Activated T-cell treated with anti-CD3 and anti-CD28 coated beads for 48 hours (primary cell): ENCODE data around the gene KBTBD6.
"Not testable (repeated sequence)": the region's sequence is repeated elsewhere in the genome, so short reads cannot be mapped to it uniquely, and the experiment has no call there.

ENCODE experiments used
- DNase-seq: peaks from one replicate; pipeline ENCODE4 v3.0.0-alpha.2; 2020; ENCODE audit warnings: low read depth

The KBTBD6 gene

DNA sequence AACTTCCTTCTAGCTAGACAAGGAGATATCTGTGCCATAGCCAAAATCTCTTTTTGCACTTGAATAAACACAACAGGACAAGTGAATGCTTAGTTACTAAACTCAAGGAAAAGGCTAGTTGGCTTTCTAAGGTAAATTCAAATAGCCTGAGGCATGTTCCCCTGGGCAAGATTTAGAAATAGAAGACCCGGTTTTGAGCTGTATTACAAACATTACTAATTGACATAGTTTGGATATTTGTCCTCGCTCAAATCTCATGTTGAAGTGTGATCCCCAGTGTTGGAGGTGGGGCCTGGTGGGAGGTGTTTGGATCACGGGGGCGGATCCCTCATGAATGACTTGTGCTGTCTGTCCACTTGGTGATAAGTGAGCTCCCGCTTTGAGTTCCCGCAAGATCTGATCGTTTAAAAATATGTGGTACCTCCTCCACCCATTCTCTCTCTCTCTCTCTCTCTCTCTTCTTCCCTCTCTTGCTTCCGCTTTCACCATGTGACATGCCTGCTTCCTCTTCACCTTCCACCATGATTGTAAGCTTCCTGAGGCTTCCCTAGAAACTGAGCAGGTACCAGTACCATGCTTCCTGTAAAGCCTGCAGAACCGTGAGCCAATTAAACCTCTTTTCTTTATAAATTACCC lies 3.9 kb upstream of the KBTBD6 start:
- no peak for DNase-seq

DNA sequence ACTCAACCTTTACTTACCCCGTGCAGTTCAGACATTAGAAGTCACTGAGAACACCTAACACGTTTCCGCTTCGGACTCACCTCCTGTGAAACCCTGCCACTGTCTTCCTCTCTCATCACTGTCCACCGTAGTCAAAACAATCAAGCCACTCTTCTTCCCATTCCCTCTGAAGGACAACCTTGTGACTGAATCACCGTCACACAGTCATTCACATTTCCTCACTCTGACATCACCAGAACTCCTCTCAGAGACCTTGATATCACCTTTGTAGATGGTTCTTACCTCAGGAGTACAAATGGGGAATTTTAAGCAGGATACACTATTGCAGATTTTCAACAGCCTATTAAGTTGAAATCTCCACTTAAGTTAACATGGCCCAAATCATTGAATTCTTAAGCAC lies 1.3 kb upstream of the KBTBD6 start:
- no peak for DNase-seq

DNA sequence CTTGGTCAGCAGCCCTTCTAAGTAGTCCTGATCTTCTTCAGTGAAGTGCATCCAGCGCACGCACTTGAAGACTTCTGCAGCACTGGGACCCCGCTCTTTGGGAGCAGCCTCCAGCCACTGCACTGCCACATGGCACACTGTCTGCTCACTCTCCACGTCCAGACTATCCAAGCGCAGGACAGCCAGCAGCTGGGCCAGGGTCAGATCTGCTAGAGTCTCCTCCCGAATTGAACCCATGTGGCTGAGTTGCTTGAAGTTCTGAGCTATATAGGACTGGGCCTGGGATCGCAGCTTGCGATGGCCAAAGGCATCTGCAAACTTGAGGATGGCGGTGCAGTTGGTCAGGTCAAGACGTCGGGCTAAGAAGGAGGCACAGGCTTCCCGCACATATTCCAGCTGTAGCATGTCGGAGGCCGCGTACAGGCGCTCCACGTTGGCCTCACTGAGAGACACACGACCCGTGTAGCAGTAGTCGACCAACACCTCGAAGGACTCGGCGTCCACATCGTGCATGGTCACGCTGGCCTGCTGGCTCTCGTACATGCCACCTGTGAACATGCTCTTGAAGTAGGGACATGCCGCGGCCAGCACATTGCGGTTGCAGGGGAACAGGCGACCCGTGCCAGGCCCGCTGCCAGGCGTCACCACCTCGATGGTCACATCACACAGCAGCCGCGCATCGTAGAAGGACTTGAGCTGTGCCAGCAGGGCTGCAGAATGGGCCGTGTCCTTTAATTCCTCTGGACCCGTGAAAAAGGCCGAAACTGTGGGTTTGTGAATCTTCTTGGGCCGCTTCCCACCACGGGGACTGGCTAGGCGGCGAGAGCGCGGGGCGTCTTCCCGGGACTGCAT lies 716 bp downstream of the KBTBD6 start:
- DNase-seq: not testable (repeated sequence)

DNA sequence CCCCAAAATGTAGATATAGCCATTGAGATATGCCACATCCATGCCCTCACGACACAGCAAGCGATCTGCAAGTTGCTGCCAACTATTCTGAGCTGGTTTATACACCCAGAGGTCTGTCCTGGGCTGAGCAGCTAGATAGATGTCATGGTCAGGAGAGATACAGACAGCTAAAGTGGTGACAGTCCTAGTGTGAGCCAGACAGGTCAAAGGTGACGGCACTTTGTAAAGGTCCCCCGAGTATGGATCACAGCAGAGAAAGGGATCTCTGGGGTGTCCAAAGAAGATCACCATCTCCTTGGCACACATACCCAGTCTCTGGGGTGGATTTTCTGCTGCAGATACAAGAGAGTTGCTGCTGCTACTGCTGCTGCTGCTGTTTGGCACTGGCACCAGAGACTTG lies 1.4 kb downstream of the KBTBD6 start:
- DNase-seq: not testable (repeated sequence)

DNA sequence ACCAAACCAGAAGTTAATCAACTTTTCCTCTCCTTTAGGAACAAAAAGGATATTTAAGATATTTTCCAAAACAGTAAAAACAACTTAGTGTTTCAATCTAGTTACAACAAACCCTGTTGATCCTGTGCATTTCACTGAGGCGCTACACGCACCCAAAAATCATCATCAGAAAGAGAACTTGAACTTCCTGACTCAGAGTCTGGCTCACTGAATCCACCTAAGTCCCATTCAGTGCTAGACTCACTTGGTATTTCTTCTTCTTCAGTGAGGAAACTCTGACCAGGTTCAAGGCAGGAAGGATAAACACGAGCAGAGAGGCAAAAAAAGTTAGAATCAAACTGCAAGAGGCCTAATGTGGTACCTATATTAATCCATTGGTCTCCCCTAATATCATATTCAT lies 2.2 kb downstream of the KBTBD6 start:
- no peak for DNase-seq

DNA sequence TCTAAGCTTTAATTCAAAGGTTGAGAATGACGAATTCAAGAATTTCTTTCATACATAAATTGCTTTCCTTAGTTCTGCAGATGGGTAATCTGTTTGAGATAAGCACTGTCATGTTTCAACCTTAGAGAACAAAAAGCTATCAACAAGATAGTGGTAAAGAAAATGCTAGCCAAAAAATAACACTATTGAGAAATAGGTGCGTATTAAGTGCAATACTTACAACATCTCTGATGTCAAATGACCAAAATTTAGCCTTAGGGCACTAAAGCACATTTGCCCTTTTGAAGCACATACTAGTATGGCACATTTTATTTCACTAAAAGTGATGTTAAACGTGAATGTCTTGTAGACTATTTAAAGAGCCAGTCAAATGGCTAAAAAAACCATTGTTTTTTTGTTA lies 4.9 kb downstream of the KBTBD6 start:
- no peak for DNase-seq

DNA sequence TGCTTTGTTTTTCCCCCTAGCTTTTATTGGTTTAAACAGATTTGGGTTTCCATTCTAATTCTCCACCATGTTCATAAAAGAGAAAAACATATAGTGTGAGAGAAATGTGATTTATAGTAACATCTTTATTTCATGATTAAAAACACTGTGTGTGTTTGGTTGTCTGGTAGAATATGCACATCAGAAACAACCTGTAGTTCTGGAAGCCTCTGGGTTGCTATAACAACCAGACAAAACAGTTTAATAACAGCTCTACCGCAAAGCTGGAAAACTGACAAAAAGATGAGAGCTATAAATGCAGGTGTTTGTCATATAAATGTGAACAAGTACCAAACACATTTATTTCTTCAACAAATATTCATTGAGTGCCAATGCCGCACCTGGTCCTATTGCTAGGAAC lies 9.8 kb downstream of the KBTBD6 start:
- DNase-seq: no peak

DNA sequence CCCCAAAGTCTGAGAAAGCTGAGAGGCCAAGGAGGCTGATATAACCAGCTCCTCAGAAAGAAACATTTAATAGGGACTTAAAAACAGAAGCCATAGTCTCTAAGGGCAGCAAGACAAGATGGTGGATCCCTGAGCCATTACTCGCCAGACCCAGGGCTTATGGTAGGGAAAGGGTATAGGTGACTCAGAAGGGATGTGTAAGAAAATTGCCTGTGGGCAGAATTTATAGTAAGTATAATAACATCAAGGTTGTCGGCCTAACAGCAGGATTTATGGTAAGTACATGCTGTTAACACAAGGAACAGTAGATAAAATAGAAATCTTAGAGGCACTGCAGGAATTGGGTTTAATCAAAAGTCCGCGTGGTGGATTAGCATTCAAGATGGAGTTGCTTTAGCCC lies 14.7 kb downstream of the KBTBD6 start:
- no peak for DNase-seq

DNA sequence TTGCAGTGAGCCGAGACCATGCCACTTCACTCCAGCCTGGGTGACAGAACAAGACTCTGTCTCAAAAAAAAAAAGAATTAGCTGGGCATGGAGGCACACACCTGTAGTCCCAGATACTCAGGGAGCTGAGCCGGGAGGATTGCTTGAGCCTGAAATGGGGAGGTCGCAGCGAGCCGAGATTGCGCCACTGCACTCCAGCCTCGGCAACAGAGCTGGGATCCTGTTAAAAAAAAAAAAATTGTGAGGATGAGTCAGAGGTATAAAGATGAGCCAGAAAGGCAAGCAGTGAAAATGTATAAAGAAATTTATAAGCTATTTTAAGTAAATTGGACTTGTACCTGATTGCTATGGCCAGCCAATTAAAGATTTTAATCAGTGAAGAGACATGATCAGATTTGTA lies 21.1 kb downstream of the KBTBD6 start:
- no peak for DNase-seq

DNA sequence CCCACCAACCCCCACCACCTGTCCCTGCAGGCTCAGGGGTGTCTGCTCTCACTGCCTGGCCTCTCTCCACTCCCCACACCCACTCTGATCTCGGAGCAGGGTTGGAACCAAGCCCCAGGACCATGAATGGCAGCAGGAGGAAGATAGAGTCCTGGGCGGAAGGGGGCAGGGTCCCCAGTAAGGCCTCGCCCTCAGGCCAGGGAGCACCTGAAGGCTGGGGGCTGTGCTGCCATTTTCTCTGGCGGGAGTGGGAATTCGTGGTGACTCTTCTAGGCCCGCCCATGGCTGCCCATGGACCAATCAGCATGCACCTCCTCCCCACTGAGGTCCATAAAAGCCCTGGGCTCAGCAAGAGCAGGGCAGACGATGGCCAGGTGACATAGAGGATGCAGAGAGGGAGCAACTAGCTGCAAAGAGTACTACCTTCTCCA lies 25.0 kb downstream of the KBTBD6 start:
- DNase-seq: no peak

DNA sequence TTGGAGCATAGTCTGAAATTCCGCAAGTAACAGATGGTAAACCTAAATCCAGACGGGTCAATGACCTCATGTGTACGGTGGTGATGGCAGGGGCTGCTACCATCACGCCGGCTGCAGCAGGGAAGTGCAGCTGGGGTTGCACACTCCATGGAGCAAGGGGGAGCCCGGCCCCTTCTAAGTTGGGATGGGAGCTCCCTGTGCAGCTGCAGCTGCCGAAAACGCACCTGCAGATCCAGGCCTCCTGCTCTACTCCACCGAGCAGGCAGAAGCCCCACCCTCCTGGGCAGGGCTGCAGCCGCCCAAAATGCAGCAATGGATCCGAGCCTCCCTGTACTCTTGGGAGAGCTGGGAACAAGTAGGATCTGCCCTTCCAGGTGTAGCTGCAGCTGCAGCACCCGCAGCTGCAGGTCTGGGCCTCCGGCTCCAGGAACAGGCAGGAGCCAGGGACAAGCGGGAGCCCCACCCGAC lies 25.5 kb downstream of the KBTBD6 start:
- no peak for DNase-seq

DNA sequence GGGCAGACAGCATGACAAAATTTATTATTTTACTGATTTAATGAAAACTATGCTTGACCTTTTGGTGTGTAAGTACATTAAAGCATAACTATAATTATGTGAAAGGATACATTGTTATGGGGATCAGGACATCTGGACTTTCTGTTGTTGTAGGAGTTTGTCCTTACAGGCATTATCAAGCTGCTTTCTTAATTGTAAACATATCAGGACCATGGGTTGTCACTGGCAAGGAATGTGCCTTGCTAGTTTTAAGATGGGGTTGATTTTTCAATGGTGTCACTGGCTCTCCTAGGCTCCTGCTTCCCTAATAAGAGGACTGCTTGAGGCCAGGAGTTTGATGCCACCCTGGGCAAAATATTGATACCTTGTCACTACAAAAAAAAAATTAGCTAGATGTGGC lies 32.6 kb downstream of the KBTBD6 start:
- no peak for DNase-seq

DNA sequence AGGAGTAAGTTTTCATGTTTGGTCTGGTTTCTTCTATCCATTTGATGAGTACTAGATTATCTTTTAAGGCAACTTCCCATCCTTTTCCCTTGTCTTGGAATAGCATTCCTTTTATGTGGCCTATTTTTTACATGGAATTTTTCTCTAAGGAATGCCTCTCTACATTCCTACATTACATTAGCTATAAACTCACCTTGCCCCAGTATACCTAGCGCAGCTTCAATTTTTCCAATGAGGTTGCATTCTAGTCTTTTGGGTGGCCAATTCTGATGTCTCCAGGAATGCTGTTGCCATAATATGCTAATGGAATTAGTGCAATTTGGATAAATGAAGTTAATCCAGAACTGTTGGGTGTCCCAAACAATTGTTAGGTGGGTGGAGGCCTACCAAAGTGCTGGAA lies 33.8 kb downstream of the KBTBD6 start:
- no peak for DNase-seq

DNA sequence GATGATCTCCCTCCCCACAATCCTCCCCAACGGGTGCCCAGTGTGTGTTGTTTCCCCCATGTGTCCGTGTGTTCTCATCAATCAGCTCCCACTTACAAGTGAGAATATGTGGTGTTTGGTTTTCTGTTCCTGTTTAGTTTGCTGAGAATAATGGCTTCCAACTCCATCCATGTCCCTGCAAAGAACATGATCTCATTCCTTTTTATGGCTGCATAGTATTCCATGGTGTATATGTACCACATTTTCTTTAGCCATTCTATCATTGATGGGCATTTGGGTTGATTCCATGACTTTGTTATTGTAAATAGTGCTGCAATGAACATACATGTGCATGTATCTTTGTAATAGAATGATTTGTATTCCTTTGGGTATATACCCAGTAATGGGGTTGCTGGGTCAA lies 36.9 kb downstream of the KBTBD6 start:
- DNase-seq: not testable (repeated sequence)

DNA sequence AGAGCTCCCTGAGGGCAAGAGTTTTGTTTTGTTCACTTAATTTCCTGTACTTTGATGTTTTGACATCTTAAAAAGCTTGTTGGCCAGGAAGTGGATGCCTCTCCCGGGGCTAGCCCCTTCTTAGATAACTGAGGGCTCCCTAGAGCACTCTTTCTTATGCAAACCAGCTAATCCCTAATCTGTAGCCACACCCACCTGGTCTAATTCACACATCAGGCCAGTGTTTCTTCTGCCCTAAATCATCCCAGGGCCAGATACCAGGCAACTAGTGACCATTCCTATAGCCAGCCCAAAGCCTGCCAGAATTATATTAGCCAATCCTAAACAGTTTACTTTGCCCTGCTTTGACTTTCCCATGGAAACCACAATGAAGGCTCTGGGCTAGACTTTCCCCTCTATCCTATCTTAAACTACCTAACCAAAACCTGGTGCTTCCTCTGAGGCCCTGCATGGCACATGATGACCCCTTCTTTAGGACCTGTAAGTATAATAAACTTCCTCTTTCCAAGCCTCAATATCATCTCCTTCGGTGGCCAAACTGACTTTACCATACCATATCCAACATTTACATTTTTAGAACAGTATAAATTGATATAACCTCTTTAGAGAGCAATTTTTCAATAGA lies 46.5 kb downstream of the KBTBD6 start:
- DNase-seq: no peak

DNA sequence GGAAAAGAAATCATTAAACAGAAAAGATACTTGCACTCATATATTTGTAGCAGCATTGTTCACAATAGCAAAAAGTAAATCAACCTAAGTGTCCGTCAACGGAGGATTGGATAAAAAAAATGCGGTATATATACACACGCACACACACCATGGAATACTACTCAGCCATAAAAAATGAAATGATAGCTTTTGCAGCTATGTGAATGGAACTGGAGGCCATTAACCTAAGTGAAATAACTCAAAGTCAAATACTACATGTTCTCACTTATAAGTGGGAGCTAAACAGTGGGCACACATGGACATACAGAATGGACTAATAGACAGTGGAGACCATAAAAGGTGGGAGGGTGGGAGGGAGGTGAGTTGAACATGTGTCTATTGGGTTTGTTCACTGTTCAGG lies 52.9 kb downstream of the KBTBD6 start:
- DNase-seq: no peak
